C4-2B (cell line): ENCODE results near the gene STPG2.

Experiments used
- CTCF ChIP-seq: fragments of 450-650 bp; conservative IDR thresholded peaks from 2 replicates; pipeline ENCODE4 v1.5.1; 2017; ENCODE audit warnings: mild to moderate bottlenecking
- ZFX ChIP-seq: fragments of 450-650 bp; IDR thresholded peaks from 2 replicates; pipeline ENCODE4 v1.6.1; 2017

DNA sequence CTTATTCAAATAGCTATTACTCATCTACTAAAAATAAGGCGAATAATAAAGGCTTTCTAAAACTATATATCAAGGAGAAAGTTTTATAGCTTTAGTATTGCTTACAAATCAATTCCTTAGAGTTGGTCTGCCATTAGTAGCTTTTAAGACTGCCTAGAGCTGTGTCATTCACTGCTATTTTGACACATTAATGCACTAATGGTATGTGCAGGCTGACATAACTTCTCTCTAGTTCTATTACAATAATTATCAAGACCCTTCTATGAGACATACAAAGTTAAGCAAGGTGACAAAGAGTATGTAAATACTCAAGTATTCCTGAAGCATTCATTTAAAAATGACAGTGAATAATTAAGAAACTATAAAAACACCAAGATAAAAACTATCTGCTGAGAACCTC is 625.3 kb downstream of the STPG2 start:
- TF ChIP-seq CTCF (no peak), ZFX (no peak)
